ENCODE results near the gene TRIP12. TPM values are rescaled to one million over a fixed set of nuclear protein-coding genes. Genes with fewer than 3 reads are reported as not detected.
A peak's percentile ranks its signal among the peaks of the same experiment; 100 is the strongest.

Gene TRIP12
- total RNA-seq, 1 experiment from 2014 or later, result 166 TPM

DNA sequence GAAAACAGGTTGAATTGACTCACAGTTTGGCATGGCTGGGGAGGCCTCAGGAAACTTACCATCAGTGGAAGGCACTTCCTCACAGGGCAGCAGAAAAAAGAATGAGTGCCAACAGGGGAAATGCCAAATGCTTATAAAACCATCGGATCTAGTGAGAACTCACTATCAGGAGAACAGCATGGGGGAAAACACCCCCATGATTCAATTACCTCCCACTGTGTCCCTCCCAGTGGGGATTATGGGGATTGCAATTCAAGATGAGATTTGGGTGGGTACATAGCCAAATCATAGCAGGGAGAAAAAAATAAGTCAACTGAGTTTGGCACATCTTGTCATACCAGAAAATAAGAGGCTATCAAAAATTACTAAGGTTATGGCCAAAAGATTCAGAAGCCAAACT lies 96.3 kb downstream of the TRIP12 start:
- no peak overlapping the region for H3K4me3 Mint-ChIP-seq
- H3K36me3 Mint-ChIP-seq (ENCODE audit: insufficient read depth in 1 of 3, low read depth in 3 of 3), result peaks cover 20 to 55% (median 55%) of the 10 kb centered on the region in 3 experiments
- no peak overlapping the region for H2BK12ac ChIP-seq (ENCODE audit: insufficient read length, low read depth, low read length)

More for the DNA sequence above, 96.3 kb downstream of the TRIP12 start:
- no peak overlapping the region for H4K91ac ChIP-seq (ENCODE audit: insufficient read length, low read depth, low read length)
- no peak overlapping the region for H3K4ac ChIP-seq (ENCODE audit: low read depth, low read length)
- no peak overlapping the region for H4K8ac ChIP-seq (replicated peaks; ENCODE audit: insufficient read length, low read depth, low read length)
- no peak overlapping the region for H2AFZ ChIP-seq (ENCODE audit: low read length)
- H3K27me3 ChIP-seq (ENCODE audit: insufficient read depth, low read length), result no peaks in the 10 kb centered on the region
- no peak overlapping the region for H4K5ac ChIP-seq (ENCODE audit: insufficient read length, low read depth, low read length)
- H3K4me1 ChIP-seq (ENCODE audit: insufficient read depth, low read length), result no peaks in the 10 kb centered on the region
- Mint-ChIP-seq H3K9me3 (no peaks in the 10 kb centered on the region), H3K27me3 (ENCODE audit: low read depth) (no peaks in the 10 kb centered on the region), H3K4me1 (peaks cover 0 to 4% of the 10 kb centered on the region in 2 experiments; a peak in 1 of 4 replicates), H3K27ac (no peak overlapping the region)
- H3K27ac ChIP-seq (ENCODE audit: insufficient read length, low read depth, low read length), result no peak overlapping the region
- H3K56ac ChIP-seq (ENCODE audit: insufficient read length, low read depth, low read length), result no peak overlapping the region
- no CpG with 5 or more reads among the region's 1 CpG for WGBS (ENCODE audit: extremely low coverage, insufficient read length, low lambda C conversion rate)
- no peak overlapping the region for H3K23ac ChIP-seq (ENCODE audit: insufficient read length, low read depth, low read length)
- no peak for DNase-seq
- no peak overlapping the region for H2AK5ac ChIP-seq (ENCODE audit: insufficient read length, low read length)
- no peaks in the 10 kb centered on the region for H3K23me2 ChIP-seq (ENCODE audit: insufficient read length, low read depth, low read length, poor library complexity, severe bottlenecking)
- no peaks in the 10 kb centered on the region for H3K79me2 ChIP-seq (ENCODE audit: insufficient read depth, low read length)
- no peak overlapping the region for H3K9ac ChIP-seq (ENCODE audit: extremely low read depth, insufficient read length, low read length)
- no peaks in the 10 kb centered on the region for H4K20me1 ChIP-seq (ENCODE audit: control insufficient read depth, insufficient read depth, insufficient read length)
- H3K18ac ChIP-seq (ENCODE audit: insufficient read length, low read depth, low read length), result no peak overlapping the region
- no peaks in the 10 kb centered on the region for H3K79me1 ChIP-seq (ENCODE audit: insufficient read depth, low read depth, low read length, poor library complexity, severe bottlenecking)
- H3K9me3 ChIP-seq (ENCODE audit: control insufficient read depth, low read depth, low read length), result no peaks in the 10 kb centered on the region
- TF ChIP-seq CTCF (conservative IDR thresholded peaks at IDR 0.05), result peak; percentile 38; the same call in 1 of the 3 replicates
- H2BK120ac ChIP-seq (ENCODE audit: low read depth, low read length, poor library complexity, severe bottlenecking), result no peak overlapping the region
- H3K14ac ChIP-seq (ENCODE audit: insufficient read depth, low read length), result no peak overlapping the region
- no peak overlapping the region for H2BK20ac ChIP-seq (ENCODE audit: low read depth, low read length, poor library complexity, severe bottlenecking)
- no peak overlapping the region for H2BK15ac ChIP-seq (ENCODE audit: low read depth, low read length)
- H3T11ph ChIP-seq (ENCODE audit: low read length), result no peak overlapping the region
- H3K4me2 ChIP-seq (ENCODE audit: insufficient read depth, insufficient read length, low read length), result no peak overlapping the region
- H2BK5ac ChIP-seq (ENCODE audit: insufficient read length, low read length), result no peak overlapping the region

All from H9 (cell line).